Activated naive CD4-positive, alpha-beta T cell treated with anti-CD3 and anti-CD28 coated beads, Interleukin-2, amount 10 ng/mL, durations not matched to agents 7 days and 5 days (primary cell): ENCODE results near the gene EPN1.

Source experiments
- CTCF ChIA-PET: fragments of 350-600 bp; sonication (Branson Sonifier 250); formaldehyde crosslinking; loops from one replicate; lab custom pipeline; 2021; ENCODE audit warnings: antibody characterized with exemption; lab: Charles Lee
- DNase-seq: peaks from one replicate; pipeline ENCODE4 v3.0.0-alpha.2; 2020
- H3K27ac Mint-ChIP-seq: one replicate; pipeline ENCODE4 v1.8.0; 2021; ENCODE audit warnings: mild to moderate bottlenecking, moderate library complexity, mixed read lengths
- H3K27me3 Mint-ChIP-seq: one replicate; pipeline ENCODE4 v1.8.0; 2021; ENCODE audit warnings: mild to moderate bottlenecking, mixed read lengths
- H3K36me3 Mint-ChIP-seq: one replicate; pipeline ENCODE4 v1.8.0; 2021; ENCODE audit warnings: mixed read lengths
- H3K4me1 Mint-ChIP-seq: one replicate; pipeline ENCODE4 v1.8.0; 2021; ENCODE audit warnings: mixed read lengths
- H3K4me3 Mint-ChIP-seq: one replicate; pipeline ENCODE4 v1.8.0; 2021; ENCODE audit warnings: mild to moderate bottlenecking, moderate library complexity, mixed read lengths
- H3K9me3 Mint-ChIP-seq: one replicate; pipeline ENCODE4 v1.8.0; 2021; ENCODE audit warnings: mixed read lengths

The EPN1 gene

GRCh38 chr19:55660404-55660803 lies 14.6 kb upstream of the EPN1 start:
- CTCF ChIA-PET, result interaction anchor here (1.0 kb wide), 1 partner anchor 11 kb away, joined by 3 read pairs; no protein-coding TSS in a partner anchor
- Mint-ChIP-seq H3K9me3 (no peaks in the 10 kb centered on the region), H3K4me3 (no peak overlapping the region), H3K4me1 (peaks cover 42% of the 10 kb centered on the region), H3K27ac (no peak overlapping the region), H3K27me3 (no peaks in the 10 kb centered on the region), H3K36me3 (peaks cover 57% of the 10 kb centered on the region)
- DNase-seq, result no peak

GRCh38 chr19:55660991-55661390 lies 14.0 kb upstream of the EPN1 start:
- Mint-ChIP-seq H3K4me3 (no peak overlapping the region), H3K27me3 (no peaks in the 10 kb centered on the region)
- CTCF ChIA-PET, result no interaction called here

GRCh38 chr19:55661826-55662225 lies 13.2 kb upstream of the EPN1 start:
- CTCF ChIA-PET, result no interaction called here
- H3K9me3 Mint-ChIP-seq, result no peaks in the 10 kb centered on the region
- no peaks in the 10 kb centered on the region for H3K27me3 Mint-ChIP-seq
- no peak for DNase-seq
- H3K36me3 Mint-ChIP-seq, result peaks cover 55% of the 10 kb centered on the region
- no peak overlapping the region for H3K4me3 Mint-ChIP-seq
- H3K27ac Mint-ChIP-seq, result no peak overlapping the region
- peaks cover 30% of the 10 kb centered on the region for H3K4me1 Mint-ChIP-seq

More at GRCh38 chr19:55660991-55661390, 14.0 kb upstream of the EPN1 start:
- no peak for DNase-seq
- H3K27ac Mint-ChIP-seq, result no peak overlapping the region
- peaks cover 56% of the 10 kb centered on the region for H3K36me3 Mint-ChIP-seq
- H3K9me3 Mint-ChIP-seq, result no peaks in the 10 kb centered on the region
- peaks cover 38% of the 10 kb centered on the region for H3K4me1 Mint-ChIP-seq

- no peak for DNase-seq
- Mint-ChIP-seq H3K9me3 (no peaks in the 10 kb centered on the region), H3K36me3 (peaks cover 61% of the 10 kb centered on the region), H3K27me3 (no peaks in the 10 kb centered on the region), H3K4me3 (no peak overlapping the region), H3K27ac (no peak overlapping the region), H3K4me1 (peaks cover 12% of the 10 kb centered on the region)
- CTCF ChIA-PET, result interaction anchor here (1.3 kb wide), 1 partner anchor 12 kb away, joined by 3 read pairs; no protein-coding TSS in a partner anchor
These were observed 11.0 kb upstream of the EPN1 start for GRCh38 chr19:55663846-55664536.

DNA sequence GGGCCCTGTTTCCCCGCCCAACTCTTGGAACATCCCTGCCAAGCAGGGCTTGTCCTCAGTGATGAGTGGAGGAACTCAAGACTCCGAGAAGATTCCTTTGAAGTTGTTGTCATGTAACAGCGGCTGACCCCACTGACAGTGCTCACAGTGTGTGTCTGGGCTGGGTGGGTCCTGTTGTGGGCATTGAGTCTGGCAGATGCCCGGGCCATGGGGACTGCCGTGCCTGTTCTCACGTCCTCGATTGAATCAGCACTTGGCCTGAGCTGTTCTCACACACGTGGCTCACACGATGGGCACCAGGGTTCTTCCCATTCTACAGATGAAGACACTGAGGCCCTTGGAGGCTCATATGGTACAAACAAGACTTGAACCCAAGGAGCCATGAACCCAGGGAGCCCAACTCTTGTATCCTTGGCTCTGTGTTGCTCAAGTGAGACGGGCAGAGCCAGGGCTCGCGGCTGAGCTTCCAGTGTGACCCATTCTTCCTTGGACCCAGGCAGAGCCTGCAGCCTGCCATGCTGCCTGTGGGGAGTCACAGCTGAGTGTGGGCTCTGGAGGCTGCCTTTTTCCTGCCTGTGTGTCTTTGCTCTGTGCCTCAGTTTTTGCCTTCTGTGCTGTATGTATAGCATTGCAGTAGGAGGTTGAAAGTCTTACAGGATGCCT lies 8.6 kb upstream of the EPN1 start:
- CTCF ChIA-PET, result interaction anchor here (1.3 kb wide), 1 partner anchor 34 kb away, joined by 3 read pairs; no protein-coding TSS in a partner anchor
- no peaks in the 10 kb centered on the region for H3K27me3 Mint-ChIP-seq
- H3K27ac Mint-ChIP-seq, result no peak overlapping the region
- DNase-seq, result no peak
- H3K4me1 Mint-ChIP-seq, result peaks cover 13% of the 10 kb centered on the region
- H3K4me3 Mint-ChIP-seq, result no peak overlapping the region
- H3K9me3 Mint-ChIP-seq, result no peaks in the 10 kb centered on the region
- H3K36me3 Mint-ChIP-seq, result peaks cover 66% of the 10 kb centered on the region

GRCh38 chr19:55667006-55667381 lies 8.0 kb upstream of the EPN1 start:
- no peak overlapping the region for H3K27ac Mint-ChIP-seq
- DNase-seq, result no peak
- no peaks in the 10 kb centered on the region for H3K27me3 Mint-ChIP-seq
- no peak overlapping the region for H3K4me3 Mint-ChIP-seq
- no peaks in the 10 kb centered on the region for H3K9me3 Mint-ChIP-seq
- peaks cover 62% of the 10 kb centered on the region for H3K36me3 Mint-ChIP-seq
- H3K4me1 Mint-ChIP-seq, result peaks cover 11% of the 10 kb centered on the region
- CTCF ChIA-PET, result interaction anchor here (1.3 kb wide), 1 partner anchor 34 kb away, joined by 3 read pairs; no protein-coding TSS in a partner anchor

DNA sequence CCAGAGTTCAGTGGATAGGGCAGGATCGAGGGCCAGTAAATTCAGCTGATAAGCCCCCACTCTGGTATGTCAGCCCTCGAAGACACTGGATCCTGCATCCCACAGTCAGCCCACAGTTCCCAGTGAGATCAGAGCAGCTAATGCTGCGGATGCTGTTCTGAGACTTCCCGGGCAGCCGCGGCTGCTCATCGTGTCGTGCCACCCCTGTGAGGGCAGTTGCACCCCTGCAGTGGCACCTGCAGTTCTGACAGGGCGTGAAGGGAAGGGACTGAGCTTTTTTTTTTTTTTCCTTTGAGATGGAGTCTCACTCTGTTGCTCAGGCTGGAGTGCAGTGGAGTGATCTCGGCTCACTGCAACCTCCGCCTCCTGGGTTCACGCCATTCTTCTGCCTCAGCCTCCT lies 7.5 kb upstream of the EPN1 start:
- no peaks in the 10 kb centered on the region for H3K27me3 Mint-ChIP-seq
- CTCF ChIA-PET, result interaction anchor here (1.3 kb wide), 1 partner anchor 35 kb away, joined by 3 read pairs; no protein-coding TSS in a partner anchor
- no peaks in the 10 kb centered on the region for H3K9me3 Mint-ChIP-seq
- H3K4me3 Mint-ChIP-seq, result no peak overlapping the region
- H3K36me3 Mint-ChIP-seq, result peaks cover 62% of the 10 kb centered on the region
- DNase-seq, result no peak
- H3K4me1 Mint-ChIP-seq, result peaks cover 10% of the 10 kb centered on the region
- peak overlapping the region; percentile 42 for H3K27ac Mint-ChIP-seq

DNA sequence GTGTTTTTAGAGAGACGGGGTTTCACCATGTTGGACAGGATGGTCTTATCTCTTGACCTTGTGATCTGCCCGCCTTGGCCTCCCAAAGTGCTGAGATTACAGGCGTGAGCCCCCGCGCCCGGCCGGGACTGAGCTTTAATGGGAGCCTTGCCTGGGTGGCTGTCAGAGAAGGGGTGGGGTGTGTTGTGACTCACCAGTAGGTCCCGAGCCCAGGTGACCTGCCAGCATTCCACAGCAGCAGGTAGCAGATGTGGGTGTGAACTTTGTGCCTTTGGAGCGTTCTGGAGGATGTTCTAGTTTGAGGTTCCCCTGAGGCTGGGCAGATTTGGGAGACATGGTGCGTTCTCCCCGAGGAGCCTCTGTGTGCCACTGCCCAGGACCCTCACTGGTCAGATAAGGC lies 7.1 kb upstream of the EPN1 start:
- Mint-ChIP-seq H3K36me3 (peaks cover 58% of the 10 kb centered on the region), H3K4me3 (no peak overlapping the region), H3K4me1 (peaks cover 8% of the 10 kb centered on the region), H3K27ac (no peak overlapping the region), H3K27me3 (no peaks in the 10 kb centered on the region), H3K9me3 (no peaks in the 10 kb centered on the region)
- CTCF ChIA-PET, result interaction anchor here (1.3 kb wide), 1 partner anchor 35 kb away, joined by 3 read pairs; no protein-coding TSS in a partner anchor
- DNase-seq, result no peak

- H3K27me3 Mint-ChIP-seq, result no peaks in the 10 kb centered on the region
- no peak for DNase-seq
- peaks cover 55% of the 10 kb centered on the region for H3K36me3 Mint-ChIP-seq
- H3K4me1 Mint-ChIP-seq, result peaks cover 14% of the 10 kb centered on the region
- H3K4me3 Mint-ChIP-seq, result no peak overlapping the region
- H3K27ac Mint-ChIP-seq, result no peak overlapping the region
- CTCF ChIA-PET, result no interaction called here
- no peaks in the 10 kb centered on the region for H3K9me3 Mint-ChIP-seq
These were observed 6.2 kb upstream of the EPN1 start for GRCh38 chr19:55668603-55669348.

DNA sequence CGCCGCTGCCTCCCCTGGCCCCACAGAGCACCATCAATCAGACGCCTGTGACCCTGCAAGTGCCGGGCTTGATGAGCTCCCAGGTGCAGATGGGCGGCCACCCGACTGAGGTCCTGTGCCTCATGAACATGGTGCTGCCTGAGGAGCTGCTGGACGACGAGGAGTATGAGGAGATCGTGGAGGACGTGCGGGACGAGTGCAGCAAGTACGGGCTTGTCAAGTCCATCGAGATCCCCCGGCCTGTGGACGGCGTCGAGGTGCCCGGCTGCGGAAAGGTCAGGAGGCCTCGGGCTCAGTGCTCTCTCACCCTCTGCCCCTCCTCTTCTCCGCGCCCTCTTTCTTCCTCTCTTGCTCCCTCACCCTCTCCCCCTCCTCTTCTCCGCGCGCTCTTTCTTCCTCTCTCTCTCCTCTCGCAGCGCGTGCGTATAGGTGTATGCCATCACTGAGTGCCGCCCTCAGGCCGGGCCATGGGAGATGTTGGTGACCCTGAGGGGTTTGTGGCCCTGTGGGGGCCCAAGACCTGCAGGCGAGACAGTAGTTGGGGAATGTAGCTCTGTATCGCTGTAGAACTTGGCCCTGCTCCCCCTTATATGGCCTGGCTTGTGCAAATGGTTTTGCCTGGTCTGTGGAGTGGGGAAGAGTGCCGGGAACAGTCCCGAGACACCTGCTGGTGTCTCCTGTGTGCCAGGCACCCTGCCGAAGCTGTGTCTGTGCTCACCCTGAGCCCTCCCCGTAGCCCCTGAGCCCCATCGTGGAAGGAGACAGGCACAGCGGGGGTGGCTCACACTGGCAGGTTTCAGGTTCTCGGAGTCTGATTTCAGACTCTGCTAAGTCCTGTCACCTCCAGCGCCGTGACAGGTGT lies 5.4 kb upstream of the EPN1 start:
- Mint-ChIP-seq H3K27me3 (no peaks in the 10 kb centered on the region), H3K4me3 (no peak overlapping the region), H3K27ac (no peak overlapping the region), H3K9me3 (no peaks in the 10 kb centered on the region), H3K36me3 (peaks cover 50% of the 10 kb centered on the region), H3K4me1 (peaks cover 20% of the 10 kb centered on the region)
- CTCF ChIA-PET, result no interaction called here
- no peak for DNase-seq

DNA sequence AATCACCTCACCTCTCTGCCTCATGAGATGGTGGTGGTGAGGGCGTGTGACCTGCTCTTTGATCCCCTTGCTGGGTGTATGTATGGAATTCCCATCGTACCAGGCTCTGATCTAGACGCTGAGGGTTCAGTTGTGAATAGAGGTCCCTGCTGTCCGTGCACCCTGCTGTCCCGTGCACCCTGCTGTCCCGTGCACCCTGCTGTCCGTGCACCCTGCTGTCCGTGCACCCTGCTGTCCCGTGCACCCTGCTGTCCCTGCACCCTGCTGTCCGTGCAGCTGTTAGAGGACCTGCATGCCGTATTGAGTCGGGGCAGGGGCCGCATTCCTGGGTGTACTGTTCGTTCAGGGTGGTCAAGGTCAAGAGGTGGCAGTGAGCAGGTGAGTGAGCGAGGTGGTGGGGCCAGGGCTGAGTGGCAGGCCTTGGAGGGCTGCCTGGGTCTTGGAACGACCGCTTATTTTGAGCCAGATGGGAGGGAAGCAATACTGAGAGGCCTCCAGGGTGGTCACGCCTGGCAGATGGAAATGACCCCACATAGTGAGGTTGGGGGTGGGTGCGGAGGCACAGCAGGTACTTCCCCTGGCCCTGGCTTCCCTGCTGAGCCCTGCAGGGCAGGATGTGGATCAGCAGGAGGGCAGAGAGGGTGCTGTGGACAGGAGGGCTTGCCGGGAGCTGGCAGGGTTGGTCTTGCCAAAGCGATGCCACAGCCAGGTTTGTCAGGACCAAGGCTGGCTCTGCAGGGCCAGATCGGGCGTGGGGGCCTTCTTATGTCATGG lies 4.6 kb upstream of the EPN1 start:
- DNase-seq, result no peak
- Mint-ChIP-seq H3K27me3 (no peaks in the 10 kb centered on the region), H3K36me3 (peaks cover 51% of the 10 kb centered on the region), H3K27ac (no peak overlapping the region), H3K4me3 (no peak overlapping the region), H3K9me3 (no peaks in the 10 kb centered on the region), H3K4me1 (peaks cover 21% of the 10 kb centered on the region)
- CTCF ChIA-PET, result interaction anchor here (1.2 to 1.9 kb wide), 3 partner anchors 14 to 194 kb away, joined by 3 to 9 read pairs (median 7); partner anchors contain the start of gene ZNF628

- H3K4me1 Mint-ChIP-seq, result peaks cover 26% of the 10 kb centered on the region
- no peak overlapping the region for H3K27ac Mint-ChIP-seq
- H3K4me3 Mint-ChIP-seq, result no peak overlapping the region
These were observed 4.0 kb upstream of the EPN1 start for GRCh38 chr19:55671054-55671378.

DNA sequence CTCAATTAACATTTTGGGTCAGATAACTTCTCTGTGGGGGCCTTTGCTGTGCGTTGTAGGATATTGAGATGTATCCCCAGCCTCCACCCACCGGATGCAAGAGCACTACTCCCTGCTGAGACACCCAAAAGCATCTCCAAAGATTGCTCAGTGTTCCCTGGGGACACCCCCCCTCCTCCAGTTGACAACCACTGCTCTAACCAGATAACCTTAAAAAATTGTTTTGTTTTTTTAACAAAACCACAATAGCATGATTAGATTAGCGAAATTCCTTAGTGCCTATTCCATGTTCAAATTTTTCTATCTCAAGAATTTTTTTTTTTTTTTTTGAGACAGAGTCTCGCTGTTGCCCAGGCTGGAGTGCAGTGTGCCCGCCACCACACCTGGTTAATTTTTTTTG lies 2.6 kb upstream of the EPN1 start:
- DNase-seq, result no peak
- H3K9me3 Mint-ChIP-seq, result no peaks in the 10 kb centered on the region
- H3K27me3 Mint-ChIP-seq, result no peaks in the 10 kb centered on the region
- peak overlapping the region; percentile 7 for H3K27ac Mint-ChIP-seq
- peaks cover 39% of the 10 kb centered on the region for H3K4me1 Mint-ChIP-seq
- CTCF ChIA-PET, result interaction anchor here (1.2 to 1.9 kb wide), 2 partner anchors 19 to 40 kb away, joined by 4 to 9 read pairs; no protein-coding TSS in a partner anchor
- H3K36me3 Mint-ChIP-seq, result peaks cover 46% of the 10 kb centered on the region
- no peak overlapping the region for H3K4me3 Mint-ChIP-seq

More at GRCh38 chr19:55671054-55671378, 4.0 kb upstream of the EPN1 start:
- DNase-seq, result no peak
- Mint-ChIP-seq H3K9me3 (no peaks in the 10 kb centered on the region), H3K36me3 (peaks cover 50% of the 10 kb centered on the region), H3K27me3 (no peaks in the 10 kb centered on the region)
- CTCF ChIA-PET, result interaction anchor here (0.7 to 1.9 kb wide), 6 partner anchors 11 to 624 kb away, joined by 3 to 9 read pairs (median 3); partner anchors contain the start of gene ZNF628
